Astrocyte (in vitro differentiated cells and primary cell): Measurements from ENCODE around the gene ZNF718.
"Not testable (repeated sequence)": the region's sequence is repeated elsewhere in the genome, so short reads cannot be mapped to it uniquely, and the experiment has no call there.

ENCODE experiments used
- CTCF ChIP-seq: IDR thresholded peaks from 2 replicates; pipeline ENCODE4 v1.5.1; 2011; ENCODE audit warnings: low read depth, mild to moderate bottlenecking, inconsistent platforms, low read length, moderate library complexity; ENCODE audit not compliant: insufficient read depth
- EZH2 ChIP-seq: IDR thresholded peaks from 2 replicates; pipeline ENCODE4 v1.6.1; 2012; ENCODE audit warnings: mild to moderate bottlenecking, low read length, inconsistent platforms; ENCODE audit not compliant: insufficient read depth

GRCh38 chr4:202822-203221, 78.5 kb downstream of the ZNF718 start:
- not testable (repeated sequence) for TF ChIP-seq CTCF, EZH2
